Lower leg skin (tissue), 4 donors: ENCODE measurements around the gene F8A1. TPM values are rescaled to one million over a fixed set of nuclear protein-coding genes. Genes with fewer than 3 reads are reported as not detected.
"Not testable (repeated sequence)": the region's sequence is repeated elsewhere in the genome, so short reads cannot be mapped to it uniquely, and the experiment has no call there.

Source experiments
- DNase-seq, 2 donors: peaks; one replicate each; pipeline ENCODE4 v3.0.0-alpha.2; 2019; ENCODE audit warnings: low spot score in 2 of 2
- H3K4me3 ChIP-seq: fragments of 200-600 bp; sonication (generic); 2 replicates; pipeline ENCODE4 v1.5.1; 2017; ENCODE audit warnings: mild to moderate bottlenecking, low read depth; ENCODE audit not compliant: poor library complexity, severe bottlenecking
- POLR2A ChIP-seq, 2 donors: fragments of 450-650 bp; IDR thresholded peaks; one replicate each; pipeline ENCODE4 v1.6.1; 2016 to 2017; ENCODE audit warnings: antibody characterized with exemption in 2 of 2, mild to moderate bottlenecking in 1 of 2, moderate library complexity in 1 of 2
- WGBS, 2 donors: methylation state at CpG; one replicate each; pipeline ENCODE4 v1.1.5; 2018; 5-methylcytosine and 5-hydroxymethylcytosine counted together
- intact Hi-C: fragments of 100-400 bp; cut with DNase I; formaldehyde crosslinking; loops from one replicate; pipeline ENCODE4 v1.15.0; 2023; ENCODE audit warnings: low total_unique reads
- microRNA counts, 2 donors: library from miRNA; unstranded; fragments of <30 nt; microRNA quantifications; one replicate each; lab custom pipeline; 2016
- microRNA-seq, 2 donors: library from miRNA; unstranded; fragments of <30 nt; microRNA quantifications; one replicate each; pipeline ENCODE4, GENCODE V29; 2016; ENCODE audit warnings: borderline replicate concordance in 2 of 2, borderline number of aligned reads in 1 of 2
- total RNA-seq, 4 donors: library from RNA; depleted of rRNA; stranded (reverse); fragments of >200 nt; gene quantifications; one replicate each; pipeline ENCODE4 v1.1.0, GENCODE V29; 2016
- TF ChIP-seq, protein P1 (sequence below), 3 donors: fragments of 450-650 bp; IDR thresholded peaks; one replicate each; pipeline ENCODE4 v1.5.1; 2016; ENCODE audit warnings: antibody characterized with exemption in 3 of 3, mild to moderate bottlenecking in 3 of 3, moderate library complexity in 2 of 3

The F8A1 gene
- total RNA-seq, 4 donors from 2014 or later, result 3.8 to 9.4 (median 5.9) TPM

GRCh38 chrX:154914052-154914451 is 27.9 kb downstream of the F8A1 start:
- intact Hi-C loops, result loop anchor here (5.0 kb wide), 1 partner anchor 1367 kb away; no protein-coding TSS in a partner anchor
- no peak overlapping the region for H3K4me3 ChIP-seq
- TF ChIP-seq POLR2A (IDR thresholded peaks at IDR 0.05), result no peak
- TF ChIP-seq, protein P1, sequence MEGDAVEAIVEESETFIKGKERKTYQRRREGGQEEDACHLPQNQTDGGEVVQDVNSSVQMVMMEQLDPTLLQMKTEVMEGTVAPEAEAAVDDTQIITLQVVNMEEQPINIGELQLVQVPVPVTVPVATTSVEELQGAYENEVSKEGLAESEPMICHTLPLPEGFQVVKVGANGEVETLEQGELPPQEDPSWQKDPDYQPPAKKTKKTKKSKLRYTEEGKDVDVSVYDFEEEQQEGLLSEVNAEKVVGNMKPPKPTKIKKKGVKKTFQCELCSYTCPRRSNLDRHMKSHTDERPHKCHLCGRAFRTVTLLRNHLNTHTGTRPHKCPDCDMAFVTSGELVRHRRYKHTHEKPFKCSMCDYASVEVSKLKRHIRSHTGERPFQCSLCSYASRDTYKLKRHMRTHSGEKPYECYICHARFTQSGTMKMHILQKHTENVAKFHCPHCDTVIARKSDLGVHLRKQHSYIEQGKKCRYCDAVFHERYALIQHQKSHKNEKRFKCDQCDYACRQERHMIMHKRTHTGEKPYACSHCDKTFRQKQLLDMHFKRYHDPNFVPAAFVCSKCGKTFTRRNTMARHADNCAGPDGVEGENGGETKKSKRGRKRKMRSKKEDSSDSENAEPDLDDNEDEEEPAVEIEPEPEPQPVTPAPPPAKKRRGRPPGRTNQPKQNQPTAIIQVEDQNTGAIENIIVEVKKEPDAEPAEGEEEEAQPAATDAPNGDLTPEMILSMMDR (IDR thresholded peaks at IDR 0.05), result no peak
- DNase-seq, result no peak
- 83 to 84% methylated on average over 2 of the region's 2 CpGs for WGBS, 2 donors

GRCh38 chrX:154918060-154918483 is 31.9 kb downstream of the F8A1 start:
- TF ChIP-seq, protein P1 (IDR thresholded peaks at IDR 0.05), result no peak
- TF ChIP-seq POLR2A (IDR thresholded peaks at IDR 0.05), result no peak
- 3 to 10% methylated on average over 5 of the region's 5 CpGs for WGBS, 2 donors
- H3K4me3 ChIP-seq, result no peak overlapping the region
- peak in 1 of 2 donors; percentile 20 for DNase-seq
- intact Hi-C loops, result no loop called here

DNA sequence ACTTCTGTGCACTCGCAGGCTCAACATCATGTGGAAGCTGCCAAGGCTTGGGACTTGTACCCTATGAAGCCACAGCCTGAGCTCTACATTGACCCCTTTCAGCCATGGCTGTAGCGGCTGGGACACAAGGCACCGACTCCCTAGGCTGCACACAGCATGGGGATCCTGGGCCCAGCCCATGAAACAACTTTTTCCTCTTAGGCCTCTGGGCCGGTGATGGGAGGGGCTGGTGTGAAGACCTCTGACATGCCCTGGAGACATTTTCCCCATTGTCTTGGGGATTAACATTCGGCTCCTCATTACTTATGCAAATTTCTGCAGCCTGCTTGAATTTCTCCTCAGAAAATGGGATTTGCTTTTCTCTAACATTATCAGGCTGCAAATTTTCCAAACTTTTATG is 38.6 kb downstream of the F8A1 start:
- H3K4me3 ChIP-seq, DNase-seq, intact Hi-C loops: not testable (repeated sequence)
- WGBS, 2 donors, result 86 to 94% methylated on average over 5 of the region's 5 CpGs

MicroRNAs encoded within 50 kb of the gene (microRNA counts, 767-probe panel; counts per million panel counts)
- microRNA hsa-miR-1184 (lab: Ali Mortazavi, UCI), result 0 to 358 counts per million in 2 donors

Small RNA genes lying within 50 kb of the gene (microRNA-seq; reads per million reads assigned to microRNA genes)
- gene MIR1184-1, result 0 reads per million in 2 donors

Other genes with a start within 250 kb of the F8A1 start
- gene CTAG2, start 232.8 kb upstream of the F8A1 start, total RNA-seq, result not detected
- gene GAB3, start 135.3 kb upstream of the F8A1 start, total RNA-seq, result 1 to 10 TPM in 3 of 4 donors, under 1 TPM in 1; 0.30 to 1.8 (median 1.4) TPM
- 10 to 100 TPM; 25.8 to 33.9 (median 29.3) TPM for gene DKC1, start 123.5 kb upstream of the F8A1 start, total RNA-seq
- gene MPP1, start 80.9 kb upstream of the F8A1 start, total RNA-seq, result 10 to 100 TPM in 2 of 4 donors, 1 to 10 TPM in 2; 8.7 to 14.5 (median 10.5) TPM
- gene SMIM9, start 51.7 kb upstream of the F8A1 start, total RNA-seq, result not detected
- 1 to 10 TPM; 2.0 to 7.3 (median 7.0) TPM for gene F8, start 136.4 kb downstream of the F8A1 start, total RNA-seq
- gene FUNDC2, start 140.5 kb downstream of the F8A1 start, total RNA-seq, result 10 to 100 TPM; 21.1 to 35.8 (median 27.3) TPM
- 10 to 100 TPM; 17.8 to 22.2 (median 18.5) TPM for gene CMC4, start 184.8 kb downstream of the F8A1 start, total RNA-seq
- 1 to 10 TPM; 1.0 to 1.6 (median 1.3) TPM for gene MTCP1, start 184.8 kb downstream of the F8A1 start, total RNA-seq
- 10 to 100 TPM in 3 of 4 donors, 1 to 10 TPM in 1; 8.2 to 14.1 (median 11.6) TPM for gene BRCC3, start 185.2 kb downstream of the F8A1 start, total RNA-seq